Activated B cell treated with CpG ODN at 0.5 μM for 24 hours (primary cell): ENCODE data around the gene ANKRD63. TPM values are rescaled to one million over a fixed set of nuclear protein-coding genes. Genes with fewer than 3 reads are reported as not detected.

Experiments used
- ATAC-seq: fragments of 200-7000 bp; cut with Tn5 transposase; one replicate; pipeline ENCODE4 v1.10.0; 2021; ENCODE audit warnings: low read depth, mild to moderate bottlenecking, moderate library complexity
- CTCF ChIA-PET: fragments of 350-600 bp; sonication (Branson Sonifier 250); formaldehyde crosslinking; loops from one replicate; lab custom pipeline; 2021; ENCODE audit warnings: antibody characterized with exemption; lab: Charles Lee
- POLR2A ChIA-PET: fragments of 350-600 bp; sonication (Branson Sonifier 250); formaldehyde crosslinking; loops from one replicate; lab custom pipeline; 2021; ENCODE audit warnings: antibody characterized with exemption; lab: Charles Lee
- DNase-seq: peaks from one replicate; pipeline ENCODE4 v3.0.0; 2022
- H3K27ac Mint-ChIP-seq: one replicate; pipeline ENCODE4 v1.8.0; 2020; ENCODE audit warnings: mixed read lengths
- H3K27me3 Mint-ChIP-seq: one replicate; pipeline ENCODE4 v1.8.0; 2021; ENCODE audit warnings: mixed read lengths
- H3K36me3 Mint-ChIP-seq: one replicate; pipeline ENCODE4 v1.8.0; 2021; ENCODE audit warnings: low read depth, mixed read lengths
- H3K4me1 Mint-ChIP-seq: one replicate; pipeline ENCODE4 v1.8.0; 2021; ENCODE audit warnings: mixed read lengths
- H3K4me3 Mint-ChIP-seq: one replicate; pipeline ENCODE4 v1.8.0; 2020; ENCODE audit warnings: mild to moderate bottlenecking, mixed read lengths
- H3K9me3 Mint-ChIP-seq: one replicate; pipeline ENCODE4 v1.8.0; 2020; ENCODE audit warnings: mixed read lengths
- intact Hi-C: fragments of 100-400 bp; cut with micrococcal nuclease; formaldehyde crosslinking; loops from one replicate; pipeline ENCODE4 v1.15.1; 2024
- total RNA-seq: library from RNA; stranded (reverse); gene quantifications from 2 replicates; pipeline ENCODE4 v1.2.3, GENCODE V29; 2022
- TF ChIP-seq, protein P1 (sequence below): fragments of 200-600 bp; IDR thresholded peaks from one replicate; pipeline ENCODE4 v1.8.0; 2022; ENCODE audit warnings: antibody characterized with exemption, mild to moderate bottlenecking

ANKRD63 gene
- total RNA-seq, 1 donor from 2014 or later = not detected

GRCh38 chr15:40330368-40330836 is 47.5 kb upstream of the ANKRD63 start:
- TF ChIP-seq, protein P1, sequence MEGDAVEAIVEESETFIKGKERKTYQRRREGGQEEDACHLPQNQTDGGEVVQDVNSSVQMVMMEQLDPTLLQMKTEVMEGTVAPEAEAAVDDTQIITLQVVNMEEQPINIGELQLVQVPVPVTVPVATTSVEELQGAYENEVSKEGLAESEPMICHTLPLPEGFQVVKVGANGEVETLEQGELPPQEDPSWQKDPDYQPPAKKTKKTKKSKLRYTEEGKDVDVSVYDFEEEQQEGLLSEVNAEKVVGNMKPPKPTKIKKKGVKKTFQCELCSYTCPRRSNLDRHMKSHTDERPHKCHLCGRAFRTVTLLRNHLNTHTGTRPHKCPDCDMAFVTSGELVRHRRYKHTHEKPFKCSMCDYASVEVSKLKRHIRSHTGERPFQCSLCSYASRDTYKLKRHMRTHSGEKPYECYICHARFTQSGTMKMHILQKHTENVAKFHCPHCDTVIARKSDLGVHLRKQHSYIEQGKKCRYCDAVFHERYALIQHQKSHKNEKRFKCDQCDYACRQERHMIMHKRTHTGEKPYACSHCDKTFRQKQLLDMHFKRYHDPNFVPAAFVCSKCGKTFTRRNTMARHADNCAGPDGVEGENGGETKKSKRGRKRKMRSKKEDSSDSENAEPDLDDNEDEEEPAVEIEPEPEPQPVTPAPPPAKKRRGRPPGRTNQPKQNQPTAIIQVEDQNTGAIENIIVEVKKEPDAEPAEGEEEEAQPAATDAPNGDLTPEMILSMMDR = no peak
- POLR2A ChIA-PET = no interaction called here

DNA sequence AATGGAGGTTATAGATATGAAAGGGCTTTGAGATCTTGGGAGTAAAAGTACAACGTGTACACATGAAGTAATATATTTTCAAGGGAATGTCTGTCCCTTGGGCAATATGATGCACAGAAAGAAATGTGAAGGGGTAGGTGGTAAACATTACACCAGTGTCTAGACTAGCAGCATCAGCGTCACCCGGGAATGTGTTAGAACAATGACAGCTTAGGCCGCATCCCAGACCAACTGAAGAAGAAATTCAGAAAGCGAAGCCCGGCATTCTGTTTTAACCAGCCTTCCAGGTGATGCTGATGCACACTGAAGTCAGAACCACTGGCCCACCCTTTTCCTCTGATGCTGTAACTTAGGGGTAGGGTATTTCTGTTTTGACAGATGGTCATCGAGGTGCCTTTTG is 46.9 kb upstream of the ANKRD63 start:
- peaks cover 29% of the 10 kb centered on the region for H3K4me1 Mint-ChIP-seq
- no peaks in the 10 kb centered on the region for H3K9me3 Mint-ChIP-seq
- H3K27ac Mint-ChIP-seq = no peak overlapping the region
- H3K36me3 Mint-ChIP-seq = no peaks in the 10 kb centered on the region
- ATAC-seq = no peak
- H3K4me3 Mint-ChIP-seq = no peak overlapping the region
- ChIA-PET CTCF (interaction anchor here (5.7 to 8.6 kb wide), 2 partner anchors 8 to 50 kb away, joined by 36 to 61 read pairs; no protein-coding TSS in a partner anchor), POLR2A (no interaction called here)
- TF ChIP-seq, protein P1 = no peak
- intact Hi-C loops = no loop called here
- no peaks in the 10 kb centered on the region for H3K27me3 Mint-ChIP-seq
- no peak for DNase-seq

More at GRCh38 chr15:40330368-40330836, 47.5 kb upstream of the ANKRD63 start:
- Mint-ChIP-seq H3K9me3 (no peaks in the 10 kb centered on the region), H3K27me3 (no peaks in the 10 kb centered on the region), H3K4me1 (peaks cover 26% of the 10 kb centered on the region), H3K36me3 (no peaks in the 10 kb centered on the region), H3K27ac (no peak overlapping the region), H3K4me3 (no peak overlapping the region)
- ATAC-seq (no peak), DNase-seq (no peak)
- intact Hi-C loops = no loop called here
- CTCF ChIA-PET = interaction anchor here (8.6 kb wide), 1 partner anchor 51 kb away, joined by 36 read pairs; no protein-coding TSS in a partner anchor

GRCh38 chr15:40328751-40329150 is 45.9 kb upstream of the ANKRD63 start:
- TF ChIP-seq, protein P1 = no peak
- CTCF ChIA-PET = interaction anchor here (1.5 to 8.6 kb wide), 4 partner anchors 9 to 54 kb away, joined by 4 to 61 read pairs (median 29); partner anchors contain the start of gene PLCB2
- POLR2A ChIA-PET = interaction anchor here (0.6 to 1.0 kb wide), 4 partner anchors 8 to 38 kb away, joined by 3 read pairs; partner anchors contain the start of gene PLCB2
- DNase-seq = no peak
- H3K4me3 Mint-ChIP-seq = no peak overlapping the region
- no peak overlapping the region for H3K27ac Mint-ChIP-seq
- intact Hi-C loops = no loop called here
- ATAC-seq = no peak
- peaks cover 22% of the 10 kb centered on the region for H3K4me1 Mint-ChIP-seq
- H3K9me3 Mint-ChIP-seq = no peaks in the 10 kb centered on the region
- no peaks in the 10 kb centered on the region for H3K27me3 Mint-ChIP-seq
- H3K36me3 Mint-ChIP-seq = no peaks in the 10 kb centered on the region

- Mint-ChIP-seq H3K27me3 (no peaks in the 10 kb centered on the region), H3K27ac (no peak overlapping the region), H3K36me3 (no peaks in the 10 kb centered on the region), H3K4me3 (no peak overlapping the region), H3K9me3 (no peaks in the 10 kb centered on the region), H3K4me1 (peaks cover 20% of the 10 kb centered on the region)
- DNase-seq (no peak), ATAC-seq (no peak)
- ChIA-PET CTCF (interaction anchor here (1.0 to 8.6 kb wide), 6 partner anchors 10 to 111 kb away, joined by 3 to 61 read pairs (median 13); partner anchors contain the start of gene PLCB2), POLR2A (interaction anchor here (0.7 to 1.0 kb wide), 2 partner anchors 15 to 37 kb away, joined by 3 read pairs; no protein-coding TSS in a partner anchor)
- intact Hi-C loops = no loop called here
- TF ChIP-seq, protein P1 = no peak
These were observed 45.3 kb upstream of the ANKRD63 start for GRCh38 chr15:40328176-40328575.

DNA sequence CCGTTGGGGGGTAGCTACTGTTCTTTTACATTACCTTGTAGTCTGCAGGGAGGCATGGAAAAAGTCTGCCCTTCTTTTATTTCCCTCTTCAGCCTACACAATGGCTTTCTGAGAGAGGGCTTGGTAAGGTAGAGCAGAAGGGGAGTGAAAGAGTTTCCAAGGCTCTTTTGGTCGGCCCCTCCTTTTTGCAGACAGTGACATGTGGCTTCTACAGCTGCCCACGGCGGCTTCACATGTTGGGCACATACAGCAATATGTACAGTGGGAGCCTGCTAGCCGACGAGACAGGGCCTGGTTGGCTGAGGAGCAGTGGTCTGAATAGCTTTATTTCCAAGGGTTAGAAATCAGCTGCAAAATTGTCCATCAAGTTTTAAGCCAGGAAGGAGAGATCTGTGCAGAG is 44.6 kb upstream of the ANKRD63 start:
- intact Hi-C loops = no loop called here
- H3K27ac Mint-ChIP-seq = no peak overlapping the region
- H3K36me3 Mint-ChIP-seq = no peaks in the 10 kb centered on the region
- TF ChIP-seq, protein P1 = no peak
- POLR2A ChIA-PET = no interaction called here
- H3K4me1 Mint-ChIP-seq = peaks cover 23% of the 10 kb centered on the region
- CTCF ChIA-PET = interaction anchor here (0.7 to 8.6 kb wide), 8 partner anchors 10 to 110 kb away, joined by 3 to 61 read pairs (median 4); partner anchors contain the start of genes CCDC9B and PLCB2
- no peak for DNase-seq
- H3K9me3 Mint-ChIP-seq = no peaks in the 10 kb centered on the region
- H3K4me3 Mint-ChIP-seq = no peak overlapping the region
- H3K27me3 Mint-ChIP-seq = no peaks in the 10 kb centered on the region
- no peak for ATAC-seq
